Kidney (tissue), 14 donors: ENCODE results near the gene CHMP4B. TPM values are rescaled to one million over a fixed set of nuclear protein-coding genes. Genes with fewer than 3 reads are reported as not detected.

ENCODE experiments used
- DNase-seq, 5 donors: peaks; one replicate each; pipeline ENCODE4 v3.0.0-alpha.2; 2013 to 2020
- FAIRE-seq: peaks from 2 replicates; lab custom pipeline; 2012; peaks lifted over from hg19 to GRCh38; lab: Jason Lieb, UNC
- H3K27ac ChIP-seq, 2 donors: one replicate each; pipeline ENCODE4 v1.7.0; 2013; ENCODE audit warnings: low read depth in 2 of 2, low read length in 2 of 2, inconsistent platforms in 1 of 2
- H3K27me3 ChIP-seq: one replicate; pipeline ENCODE4 v1.7.1; 2013; ENCODE audit warnings: low read length, inconsistent platforms; ENCODE audit not compliant: control insufficient read depth, insufficient read depth
- H3K36me3 ChIP-seq, 3 donors: one replicate each; pipeline versions ENCODE4 v1.7.0 to v1.7.1; 2013; ENCODE audit warnings: low read length in 3 of 3, control low read depth in 1 of 3, inconsistent platforms in 1 of 3; ENCODE audit not compliant: insufficient read depth in 3 of 3, control insufficient read depth in 2 of 3
- H3K4me1 ChIP-seq, 3 donors: one replicate each; pipeline versions ENCODE4 v1.7.0 to v1.7.1; 2013; ENCODE audit warnings: low read length in 3 of 3, inconsistent platforms in 1 of 3, low read depth in 1 of 3; ENCODE audit not compliant: control insufficient read depth in 2 of 3, insufficient read depth in 2 of 3
- H3K4me3 ChIP-seq, 3 donors: one replicate each; pipeline versions ENCODE4 v1.7.0 to v1.8.1; 2013; ENCODE audit warnings: low read length in 3 of 3, control low read depth in 1 of 3, inconsistent platforms in 1 of 3
- H3K9ac ChIP-seq, 3 donors: one replicate each; pipeline versions ENCODE4 v1.7.0 to v1.7.1; 2013; ENCODE audit warnings: low read length in 3 of 3, control low read depth in 1 of 3, inconsistent platforms in 1 of 3
- H3K9me3 ChIP-seq, 3 donors: one replicate each; pipeline versions ENCODE4 v1.7.0 to v1.7.1; 2013; ENCODE audit warnings: low read length in 3 of 3, control low read depth in 1 of 3, inconsistent platforms in 1 of 3; ENCODE audit not compliant: control insufficient read depth in 2 of 3, insufficient read depth in 1 of 3
- CTCF ChIP-seq: IDR thresholded peaks from 3 replicates; pipeline ENCODE4 v1.5.1; 2012; ENCODE audit warnings: mild to moderate bottlenecking, moderate library complexity, borderline replicate concordance; ENCODE audit not compliant: insufficient read depth; ENCODE audit errors: extremely low read depth
- intact Hi-C: fragments of 100-400 bp; cut with DNase I; formaldehyde crosslinking; loops from one replicate; pipeline ENCODE4 v1.11.1; 2022
- polyA plus RNA-seq: library from polyadenylated mRNA; stranded (reverse); fragments of 350-450 nt; fragmentation: Illumina TruSeq; extraction: RNeasy Lipid Tissue Mini Kit (QIAGEN cat#74804); gene quantifications from one replicate; pipeline ENCODE4 v1.2.3, GENCODE V29; 2014; ENCODE audit warnings: low read depth, low replicate concordance; ENCODE audit not compliant: insufficient read depth
- total RNA-seq: library from RNA; stranded (reverse); fragmentation: NEBNext Ultra II Directional; extraction: Animal tissue kit (Norgen Biotek cat#: 25700); gene quantifications from one replicate; pipeline ENCODE4 v1.2.1, GENCODE V29; 2021
- donor health status: control.
- donor health status: control.
- donor health status: control.
- donor health status: control.
- donor health status: control.
- donor health status: DM: yes; HTN: yes; CAD: no.
- donor health status: Normal renal cell carcinoma (clear cell type).

The CHMP4B gene
- total and polyA plus RNA-seq, 2 donors from 2014 or later, result 104 to 137 TPM

GRCh38 chr20:33901132-33901523 is 90.0 kb downstream of the CHMP4B start:
- Histone ChIP-seq H3K9ac (no peak overlapping the region), H3K36me3 (no peaks in the 10 kb centered on the region), H3K27ac (no peak overlapping the region), H3K4me1 (no peaks in the 10 kb centered on the region), H3K9me3 (no peaks in the 10 kb centered on the region), H3K4me3 (no peak overlapping the region), H3K27me3 (no peaks in the 10 kb centered on the region)
- FAIRE-seq, result no peak
- DNase-seq, result no peak
- intact Hi-C loops, result no loop called here
- no peak for TF ChIP-seq CTCF

DNA sequence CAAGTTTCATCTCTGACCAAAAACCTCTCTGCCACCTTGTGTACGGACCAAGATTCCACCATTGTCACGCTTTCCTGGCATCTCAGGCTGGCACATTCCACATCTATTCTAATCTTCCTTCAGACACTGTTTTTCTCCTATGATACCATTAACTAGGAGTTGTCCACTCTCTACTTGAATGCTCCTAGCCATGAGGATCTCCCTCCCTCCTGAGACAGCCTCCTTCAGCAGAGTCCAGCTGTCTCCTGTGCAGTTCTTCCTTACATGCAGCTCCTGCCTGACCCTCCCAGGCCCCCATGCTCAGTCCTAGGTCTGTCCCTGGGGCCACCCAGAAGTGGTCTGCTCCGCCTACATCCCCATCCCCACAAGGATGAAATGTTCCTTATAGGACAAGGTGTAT is 90.9 kb downstream of the CHMP4B start:
- Histone ChIP-seq H3K27me3 (no peaks in the 10 kb centered on the region), H3K9me3 (no peaks in the 10 kb centered on the region), H3K36me3 (no peaks in the 10 kb centered on the region), H3K4me3 (no peak overlapping the region), H3K9ac (no peak overlapping the region), H3K4me1 (no peaks in the 10 kb centered on the region), H3K27ac (no peak overlapping the region)
- DNase-seq (no peak), FAIRE-seq (no peak)
- TF ChIP-seq CTCF, result no peak
- intact Hi-C loops, result no loop called here

Other genes starting within 250 kb of the CHMP4B start
- gene C20orf144, start 149.0 kb upstream of the CHMP4B start, total RNA-seq, result 0.16 TPM
- not detected for gene C20orf144, start 149.0 kb upstream of the CHMP4B start, polyA plus RNA-seq
- 3.0 TPM for gene ACTL10, start 144.4 kb upstream of the CHMP4B start, total RNA-seq
- gene ACTL10, start 144.4 kb upstream of the CHMP4B start, polyA plus RNA-seq, result 1.7 TPM
- gene NECAB3, start 136.9 kb upstream of the CHMP4B start, total RNA-seq, result 19.7 TPM
- 35.6 TPM for gene NECAB3, start 136.9 kb upstream of the CHMP4B start, polyA plus RNA-seq
- gene E2F1, start 125.0 kb upstream of the CHMP4B start, total RNA-seq, result 1.5 TPM
- gene E2F1, start 125.0 kb upstream of the CHMP4B start, polyA plus RNA-seq, result 0.90 TPM
- 11.6 TPM for gene PXMP4, start 91.0 kb upstream of the CHMP4B start, total RNA-seq
- gene PXMP4, start 91.0 kb upstream of the CHMP4B start, polyA plus RNA-seq, result 9.8 TPM
- 2.6 TPM for gene ZNF341, start 79.4 kb upstream of the CHMP4B start, total RNA-seq
- gene ZNF341, start 79.4 kb upstream of the CHMP4B start, polyA plus RNA-seq, result 1.5 TPM
- gene RALY, start 182.6 kb downstream of the CHMP4B start, total RNA-seq, result 119 TPM
- gene RALY, start 182.6 kb downstream of the CHMP4B start, polyA plus RNA-seq, result 138 TPM